GM21528 (cell line): ENCODE results near the gene PGGHG.
"Not testable (repeated sequence)": the region's sequence is repeated elsewhere in the genome, so short reads cannot be mapped to it uniquely, and the experiment has no call there.

Experiments
- ATAC-seq: cut with Tn5 transposase; IDR thresholded peaks from one replicate; pipeline ENCODE4 v1.9.1; 2021; ENCODE audit warnings: mild to moderate bottlenecking, moderate library complexity; ENCODE audit not compliant: unreplicated experiment, low FRiP score

Gene PGGHG

GRCh38 chr11:326842-327580 is 38.1 kb downstream of the PGGHG start:
- ATAC-seq, result peak; percentile 64

- no peak for ATAC-seq
These were observed 38.6 kb downstream of the PGGHG start for GRCh38 chr11:327581-327923.

GRCh38 chr11:328012-328411 is 39.1 kb downstream of the PGGHG start:
- no peak for ATAC-seq

- ATAC-seq, result not testable (repeated sequence)
These were observed 39.7 kb downstream of the PGGHG start for GRCh38 chr11:328516-329100.

- no peak for ATAC-seq
These were observed 40.9 kb downstream of the PGGHG start for GRCh38 chr11:329886-330253.

- no peak for ATAC-seq
These were observed 41.4 kb downstream of the PGGHG start for GRCh38 chr11:330307-330693.

- no peak for ATAC-seq
These were observed 41.9 kb downstream of the PGGHG start for GRCh38 chr11:330694-331357.

- no peak for ATAC-seq
These were observed 42.6 kb downstream of the PGGHG start for GRCh38 chr11:331358-332060.

GRCh38 chr11:332651-333480 is 43.9 kb downstream of the PGGHG start:
- ATAC-seq, result no peak

GRCh38 chr11:333616-334263 is 44.8 kb downstream of the PGGHG start:
- not testable (repeated sequence) for ATAC-seq

- no peak for ATAC-seq
These were observed 45.5 kb downstream of the PGGHG start for GRCh38 chr11:334264-334994.

- ATAC-seq, result no peak
These were observed 47.1 kb downstream of the PGGHG start for GRCh38 chr11:335779-336658.

GRCh38 chr11:336659-337198 is 47.8 kb downstream of the PGGHG start:
- ATAC-seq, result no peak

GRCh38 chr11:337711-338110 is 48.8 kb downstream of the PGGHG start:
- no peak for ATAC-seq

GRCh38 chr11:339963-340362 is 51.0 kb downstream of the PGGHG start:
- no peak for ATAC-seq

GRCh38 chr11:340539-341512 is 51.9 kb downstream of the PGGHG start:
- no peak for ATAC-seq

- ATAC-seq, result no peak
These were observed 53.4 kb downstream of the PGGHG start for GRCh38 chr11:342328-342727.
